Glutamatergic neuron (in vitro differentiated cells): ENCODE measurements around the gene UQCR10. TPM values are rescaled to one million over a fixed set of nuclear protein-coding genes. Genes with fewer than 3 reads are reported as not detected.

ENCODE experiments used
- DNase-seq: peaks from one replicate; pipeline ENCODE4 v3.0.0; 2022
- H3K27ac Mint-ChIP-seq: one replicate; pipeline ENCODE4 v1.8.0; 2020; ENCODE audit warnings: mild to moderate bottlenecking, mixed read lengths, inconsistent platforms; ENCODE audit not compliant: unreplicated experiment
- H3K27me3 Mint-ChIP-seq: one replicate; pipeline ENCODE4 v1.8.0; 2020; ENCODE audit warnings: mild to moderate bottlenecking, moderate library complexity, mixed read lengths, inconsistent platforms; ENCODE audit not compliant: unreplicated experiment
- H3K36me3 Mint-ChIP-seq: one replicate; pipeline ENCODE4 v1.8.0; 2020; ENCODE audit warnings: mild to moderate bottlenecking, mixed read lengths, inconsistent platforms; ENCODE audit not compliant: unreplicated experiment
- H3K4me1 Mint-ChIP-seq: one replicate; pipeline ENCODE4 v1.8.0; 2020; ENCODE audit warnings: mild to moderate bottlenecking, low read depth, mixed read lengths, inconsistent platforms; ENCODE audit not compliant: unreplicated experiment
- H3K4me3 Mint-ChIP-seq: one replicate; pipeline ENCODE4 v1.8.0; 2020; ENCODE audit warnings: mild to moderate bottlenecking, mixed read lengths, inconsistent platforms; ENCODE audit not compliant: unreplicated experiment
- H3K9me3 Mint-ChIP-seq: one replicate; pipeline ENCODE4 v1.8.0; 2020; ENCODE audit warnings: mild to moderate bottlenecking, moderate library complexity, mixed read lengths, inconsistent platforms; ENCODE audit not compliant: unreplicated experiment
- CTCF ChIP-seq: fragments of 200-600 bp; sonication (generic); IDR thresholded peaks from one replicate; pipeline ENCODE4 v1.5.0; 2021; ENCODE audit not compliant: partially characterized antibody, unreplicated experiment
- total RNA-seq: library from RNA; stranded (reverse); fragmentation: NEBNext Ultra II Directional; extraction: Animal tissue kit (Norgen Biotek cat#: 25700); gene quantifications from one replicate; pipeline ENCODE4 v1.2.1, GENCODE V29; 2021; ENCODE audit not compliant: unreplicated experiment

Gene UQCR10
- total RNA-seq, 1 donor from 2014 or later = 77.7 TPM

- no peak for DNase-seq
- Mint-ChIP-seq H3K27ac (no peak overlapping the region), H3K27me3 (peaks cover 26% of the 10 kb centered on the region), H3K4me1 (peaks cover 29% of the 10 kb centered on the region), H3K36me3 (no peaks in the 10 kb centered on the region), H3K4me3 (peak overlapping the region; percentile 52), H3K9me3 (peaks cover 23% of the 10 kb centered on the region)
- TF ChIP-seq CTCF = no peak
Measured at GRCh38 chr22:29720811-29721323, 46.3 kb upstream of the UQCR10 start.

- Mint-ChIP-seq H3K27ac (no peak overlapping the region), H3K4me1 (peaks cover 19% of the 10 kb centered on the region), H3K36me3 (no peaks in the 10 kb centered on the region), H3K4me3 (no peak overlapping the region), H3K27me3 (peaks cover 17% of the 10 kb centered on the region), H3K9me3 (peaks cover 19% of the 10 kb centered on the region)
- no peak for TF ChIP-seq CTCF
- no peak for DNase-seq
Measured at GRCh38 chr22:29722151-29722550, 45.0 kb upstream of the UQCR10 start.

GRCh38 chr22:29722587-29722986 lies 44.6 kb upstream of the UQCR10 start:
- Mint-ChIP-seq H3K36me3 (no peaks in the 10 kb centered on the region), H3K9me3 (peaks cover 19% of the 10 kb centered on the region), H3K27me3 (peaks cover 14% of the 10 kb centered on the region), H3K4me1 (peaks cover 19% of the 10 kb centered on the region), H3K27ac (no peak overlapping the region), H3K4me3 (no peak overlapping the region)
- TF ChIP-seq CTCF = no peak
- DNase-seq = no peak

GRCh38 chr22:29723766-29724165 lies 43.4 kb upstream of the UQCR10 start:
- Mint-ChIP-seq H3K4me1 (peaks cover 10% of the 10 kb centered on the region), H3K36me3 (no peaks in the 10 kb centered on the region), H3K27ac (no peak overlapping the region), H3K27me3 (peaks cover 11% of the 10 kb centered on the region), H3K9me3 (peaks cover 16% of the 10 kb centered on the region), H3K4me3 (no peak overlapping the region)
- no peak for TF ChIP-seq CTCF
- no peak for DNase-seq

GRCh38 chr22:29724843-29725242 lies 42.3 kb upstream of the UQCR10 start:
- TF ChIP-seq CTCF = no peak
- no peaks in the 10 kb centered on the region for H3K36me3 Mint-ChIP-seq
- peaks cover 6% of the 10 kb centered on the region for H3K27me3 Mint-ChIP-seq
- DNase-seq = no peak
- H3K4me3 Mint-ChIP-seq = no peak overlapping the region
- peaks cover 13% of the 10 kb centered on the region for H3K9me3 Mint-ChIP-seq
- H3K27ac Mint-ChIP-seq = peak overlapping the region; percentile 22
- H3K4me1 Mint-ChIP-seq = peaks cover 6% of the 10 kb centered on the region
